Activated T-cell treated with anti-CD3 and anti-CD28 coated beads for 1 hour (primary cell): Measurements from ENCODE around the gene SEL1L.
"Not testable (repeated sequence)": the region's sequence is repeated elsewhere in the genome, so short reads cannot be mapped to it uniquely, and the experiment has no call there.

Experiments used
- DNase-seq: peaks from one replicate; pipeline ENCODE4 v3.0.0-alpha.2; 2020; ENCODE audit warnings: low read depth

SEL1L gene

DNA sequence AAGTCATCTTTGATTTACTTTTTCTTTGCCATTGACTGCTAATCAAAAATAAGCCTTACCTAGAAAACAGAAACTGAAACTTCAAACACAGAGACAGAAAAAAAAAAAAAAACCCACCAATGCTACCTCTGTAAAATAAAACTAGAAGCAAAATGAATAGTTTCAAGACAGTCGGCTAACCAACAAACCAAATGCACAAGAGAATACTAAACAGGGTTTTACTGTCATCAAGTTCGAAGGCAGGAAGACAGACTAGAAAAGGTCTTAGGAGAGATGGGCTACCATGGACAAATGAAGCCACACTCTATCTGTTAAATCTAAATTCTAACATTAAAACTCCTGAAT, 59.5 kb downstream of the SEL1L start:
- no peak for DNase-seq

- no peak for DNase-seq
These were observed 60.1 kb downstream of the SEL1L start for GRCh38 chr14:81473456-81474147.

DNA sequence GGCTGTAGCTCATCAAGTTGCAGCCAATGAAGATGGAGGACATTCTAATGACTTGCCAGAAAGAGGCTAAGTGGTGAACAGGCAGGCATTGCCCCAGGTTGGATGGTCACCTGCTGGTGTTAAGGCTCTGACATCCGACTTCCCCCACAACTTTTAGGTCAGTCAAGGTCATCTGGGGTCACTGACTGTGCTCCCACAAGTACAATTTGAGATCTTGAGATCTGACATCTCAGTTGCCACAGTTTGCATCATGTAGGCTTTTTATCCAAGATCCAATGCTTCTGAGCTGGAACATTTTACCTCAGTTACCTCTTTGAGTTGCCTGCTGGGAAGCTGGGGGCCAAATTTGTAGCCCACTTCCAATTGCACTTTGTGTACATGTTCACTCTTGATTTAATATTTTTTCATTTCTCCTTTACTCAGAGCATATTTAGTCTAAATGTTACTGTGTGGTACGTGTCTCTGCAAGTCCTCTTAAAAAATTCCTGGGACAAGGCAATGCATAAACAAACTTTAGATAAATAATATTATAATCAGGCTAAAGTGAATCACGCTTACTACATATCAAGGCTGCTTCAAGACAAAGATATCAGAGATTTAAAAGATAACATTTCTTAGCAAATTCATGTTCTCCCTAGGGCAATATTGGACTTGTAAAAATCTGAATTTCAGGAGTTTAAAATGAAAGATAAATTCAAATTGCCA, 61.4 kb downstream of the SEL1L start:
- no peak for DNase-seq

DNA sequence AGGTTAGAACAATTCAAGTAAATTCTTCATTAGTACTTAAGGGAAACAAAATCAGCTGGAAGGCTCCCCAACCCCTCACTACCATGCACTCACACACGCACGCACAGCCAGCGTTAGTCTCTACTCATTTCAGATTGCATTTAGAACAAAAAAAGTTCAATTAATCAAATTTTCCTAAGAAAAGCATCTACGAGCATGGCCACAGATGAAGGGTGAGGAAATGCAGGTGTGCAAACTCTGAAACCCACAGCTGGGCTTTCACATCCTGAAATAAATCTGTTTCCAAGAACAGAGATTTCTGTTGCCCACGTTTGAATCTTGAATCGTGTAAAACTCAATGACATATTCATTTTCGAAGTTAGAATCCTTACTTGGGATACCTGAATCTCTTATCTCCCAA, 62.6 kb downstream of the SEL1L start:
- no peak for DNase-seq

- DNase-seq = not testable (repeated sequence)
These were observed 63.2 kb downstream of the SEL1L start for GRCh38 chr14:81470557-81470826.

- no peak for DNase-seq
These were observed 66.8 kb downstream of the SEL1L start for GRCh38 chr14:81466854-81467253.

DNA sequence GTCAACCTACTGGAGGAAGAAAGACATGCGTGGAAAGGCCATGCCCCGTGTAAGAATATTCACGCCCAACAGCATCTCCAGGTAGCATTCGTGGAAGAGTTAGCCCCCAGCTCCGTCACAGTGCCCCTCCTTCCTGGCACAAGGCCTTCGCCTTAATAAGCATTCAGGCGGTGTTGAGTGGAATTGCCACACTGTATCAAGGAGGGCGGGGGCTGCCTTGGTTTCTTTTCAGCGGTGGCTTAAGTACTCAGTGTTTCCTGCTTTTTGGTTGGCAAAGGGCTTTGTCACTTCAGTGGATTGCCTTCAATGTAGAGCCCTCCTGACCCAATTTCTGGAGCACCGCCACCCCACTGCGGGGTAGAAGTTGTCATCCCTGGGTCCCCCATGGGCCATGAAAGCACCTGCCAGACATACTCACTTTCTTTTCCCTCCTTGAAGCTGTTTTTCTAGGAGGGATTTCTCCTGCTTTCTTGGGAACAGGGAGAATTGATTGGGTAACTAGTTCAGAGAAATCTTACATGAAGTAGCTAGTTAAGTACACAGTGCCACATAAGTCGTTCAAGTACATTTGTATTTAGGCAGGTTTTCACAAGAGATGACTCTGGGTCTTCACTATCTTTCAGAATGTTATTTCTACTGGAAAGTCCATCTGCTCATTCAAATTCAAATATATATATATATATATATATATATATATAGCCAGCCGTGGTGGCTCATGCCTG, 68.0 kb downstream of the SEL1L start:
- DNase-seq = no peak

DNA sequence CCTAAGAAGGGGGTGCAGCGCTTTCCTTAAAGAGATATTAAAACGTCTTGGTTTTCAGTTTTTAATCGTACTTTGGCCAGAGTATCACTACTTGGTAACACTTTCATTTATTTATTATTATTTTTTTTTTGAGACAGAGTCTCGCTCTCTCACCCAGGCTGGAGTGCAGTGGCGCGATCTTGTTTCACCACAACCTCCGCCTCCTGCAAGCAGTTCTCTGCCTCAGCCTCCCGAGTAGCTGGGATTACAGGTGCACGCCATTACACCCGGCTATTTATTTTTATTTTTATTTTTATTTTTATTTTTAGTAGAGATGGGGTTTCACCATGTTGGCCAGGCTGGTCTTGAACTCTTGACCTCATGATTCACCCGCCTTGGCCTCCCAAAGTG, 68.7 kb downstream of the SEL1L start:
- DNase-seq = not testable (repeated sequence)

DNA sequence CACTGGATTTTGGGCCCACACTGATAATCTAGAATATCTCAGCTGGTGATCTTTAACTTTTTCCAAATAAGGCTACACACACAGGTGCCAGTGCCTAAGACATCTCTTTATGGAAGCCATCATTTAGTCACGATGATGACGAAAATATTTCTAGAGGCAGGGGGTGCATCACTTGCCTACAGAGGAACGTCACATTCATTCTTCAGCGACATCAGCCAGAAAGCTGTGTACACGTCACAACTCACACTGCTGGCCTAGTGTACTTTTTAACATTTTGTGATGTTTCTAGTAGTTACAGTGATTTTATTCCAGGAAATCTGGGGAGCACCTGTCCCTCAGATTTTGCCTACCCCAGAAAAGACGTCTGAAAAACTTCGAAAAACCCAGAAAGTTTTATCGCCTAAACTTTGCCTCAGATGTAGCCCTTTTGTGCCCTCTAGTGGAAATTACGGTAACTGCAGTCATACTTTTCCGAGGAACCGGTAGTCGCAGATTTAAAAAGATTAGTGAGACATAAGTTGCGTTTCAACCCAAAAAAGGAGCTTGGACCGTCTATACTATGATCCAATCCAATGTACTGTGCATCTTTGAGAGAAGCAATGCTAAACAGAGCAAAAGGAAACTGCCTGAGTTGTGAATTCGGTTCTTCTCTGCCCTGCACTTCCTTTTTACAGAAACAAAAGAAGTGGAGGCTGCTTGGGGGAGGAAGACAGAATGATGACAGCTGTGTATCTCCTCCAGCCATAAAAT, 69.2 kb downstream of the SEL1L start:
- DNase-seq = peak; percentile 30

DNA sequence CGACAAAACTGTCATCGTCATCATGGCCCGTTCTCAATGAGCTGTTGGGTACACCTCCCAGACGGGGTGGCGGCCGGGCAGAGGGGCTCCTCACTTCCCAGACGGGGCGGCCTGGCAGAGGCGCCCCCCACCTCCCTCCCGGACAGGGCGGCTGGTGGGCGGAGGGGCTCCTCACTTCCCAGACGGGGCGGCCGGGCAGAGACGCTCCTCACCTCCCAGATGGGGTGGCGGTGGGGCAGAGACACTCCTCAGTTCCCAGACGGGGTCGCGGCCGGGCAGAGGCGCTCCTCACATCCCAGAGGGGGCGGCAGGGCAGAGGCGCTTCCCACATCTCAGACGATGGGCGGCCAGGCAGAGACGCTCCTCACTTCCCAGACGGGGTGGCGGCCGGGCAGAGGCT, 71.3 kb downstream of the SEL1L start:
- not testable (repeated sequence) for DNase-seq

- DNase-seq = no peak
These were observed 73.7 kb downstream of the SEL1L start for GRCh38 chr14:81459912-81460311.

DNA sequence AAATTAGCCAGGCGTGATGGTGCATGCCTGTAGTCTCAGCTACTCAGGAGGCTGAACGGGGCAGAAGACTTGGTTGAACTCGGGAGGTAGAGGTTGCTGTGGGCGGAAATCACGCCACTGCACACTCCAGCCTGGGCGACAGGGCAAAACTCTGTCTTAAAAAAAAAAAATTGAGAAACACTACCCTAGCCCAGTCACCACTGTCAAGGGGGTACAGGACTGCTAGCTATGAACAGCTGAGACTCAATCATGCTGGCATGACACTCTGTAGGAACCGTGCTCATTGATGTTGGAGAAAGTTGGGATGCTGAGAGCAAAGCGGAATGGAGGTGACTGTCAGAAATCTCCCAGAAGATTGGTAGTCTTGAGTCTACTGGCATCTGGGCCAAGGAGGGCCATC, 75.3 kb downstream of the SEL1L start:
- no peak for DNase-seq

- DNase-seq = no peak
These were observed 78.3 kb downstream of the SEL1L start for GRCh38 chr14:81455390-81455789.

GRCh38 chr14:81454572-81455218, 79.0 kb downstream of the SEL1L start:
- no peak for DNase-seq

DNA sequence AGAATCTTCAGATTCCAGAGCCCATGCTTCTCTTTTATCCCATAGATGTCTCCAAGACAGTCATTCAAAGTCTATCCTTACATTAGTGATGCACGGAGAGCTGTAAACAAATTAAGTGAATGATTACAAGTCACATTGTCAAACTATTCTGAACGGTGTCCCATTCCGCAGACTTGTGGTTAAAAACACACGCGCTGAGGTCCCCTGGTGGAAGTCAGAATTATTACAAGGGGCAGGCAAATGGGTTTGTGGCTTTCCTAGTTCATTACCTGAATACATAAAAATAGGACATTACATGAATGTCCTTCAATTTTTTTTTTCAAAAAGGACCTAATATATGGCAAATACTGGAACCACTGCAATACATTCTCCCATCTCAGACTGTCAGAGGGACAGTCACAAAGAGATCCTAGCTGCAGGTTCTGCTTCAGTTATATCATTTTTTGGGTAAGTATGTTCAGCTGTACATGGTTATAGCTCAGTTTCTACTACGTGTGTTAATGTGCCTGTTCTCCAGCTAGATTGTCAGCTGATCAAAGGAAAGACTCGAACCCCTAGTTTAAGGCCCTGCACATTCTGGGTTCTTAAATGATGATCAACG, 80.4 kb downstream of the SEL1L start:
- peak; percentile 28 for DNase-seq

GRCh38 chr14:81452341-81453133, 81.1 kb downstream of the SEL1L start:
- no peak for DNase-seq

DNA sequence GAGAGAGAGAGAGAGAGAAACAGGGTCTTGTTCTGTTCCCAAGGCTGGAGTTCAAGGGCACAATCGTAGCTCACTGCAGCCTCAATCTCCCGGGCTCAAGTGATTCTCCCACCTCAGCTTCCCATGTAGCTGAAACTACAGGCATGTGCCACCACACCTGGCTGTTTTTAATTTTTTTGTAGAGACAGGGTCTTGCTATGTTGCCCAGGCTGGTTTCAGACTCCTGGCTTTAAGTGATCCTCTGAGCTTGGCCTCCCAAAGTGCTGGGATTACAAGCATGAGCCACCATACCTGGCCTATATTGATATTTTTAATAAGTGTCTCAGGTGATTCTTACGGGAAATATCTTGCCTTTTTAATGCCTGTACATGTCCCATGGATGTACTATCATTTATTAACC, 82.7 kb downstream of the SEL1L start:
- no peak for DNase-seq

- no peak for DNase-seq
These were observed 83.5 kb downstream of the SEL1L start for GRCh38 chr14:81450100-81450531.

- no peak for DNase-seq
These were observed 84.1 kb downstream of the SEL1L start for GRCh38 chr14:81449576-81449975.

- DNase-seq = no peak
These were observed 84.5 kb downstream of the SEL1L start for GRCh38 chr14:81449114-81449513.
